Measurements from ENCODE around the gene INA.

INA gene

DNA sequence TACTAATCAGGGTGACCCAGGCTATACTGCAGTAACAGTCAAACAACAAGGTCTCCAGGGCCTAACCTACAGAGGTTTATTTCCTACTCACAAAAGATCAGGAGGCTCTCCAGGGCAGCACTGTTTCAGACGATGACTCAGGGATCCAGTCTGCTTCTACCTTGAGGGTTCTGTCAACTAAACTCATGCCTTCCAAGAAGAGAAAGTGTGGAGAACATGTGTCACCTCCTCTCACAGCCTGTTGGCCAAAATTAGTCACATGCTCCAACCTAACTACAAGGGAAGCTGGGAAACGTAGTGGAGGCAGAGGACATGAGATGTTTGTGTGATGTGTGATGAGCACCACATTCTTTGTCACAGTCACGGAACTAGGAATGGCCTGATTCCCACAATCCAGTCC lies 14.7 kb upstream of the INA start:
- Histone ChIP-seq H3K27me3 (ENCODE audit: insufficient read depth, low read depth, severe bottlenecking) (no peaks in the 10 kb centered on the region), H3K27ac (no peak overlapping the region), H3K9me3 (ENCODE audit: severe bottlenecking) (peaks cover 12% of the 10 kb centered on the region), H3K4me3 (ENCODE audit: low read depth, low read length) (no peak overlapping the region), H3K36me3 (no peaks in the 10 kb centered on the region)
- no peak for TF ChIP-seq CTCF (IDR thresholded peaks at IDR 0.05; ENCODE audit: low read depth, low read length)
- no peak for DNase-seq

GRCh38 chr10:103265717-103266329 lies 11.1 kb upstream of the INA start:
- Histone ChIP-seq H3K27me3 (ENCODE audit: insufficient read depth, low read depth, severe bottlenecking) (no peaks in the 10 kb centered on the region), H3K36me3 (no peaks in the 10 kb centered on the region), H3K4me3 (ENCODE audit: low read depth, low read length) (no peak overlapping the region), H3K9me3 (ENCODE audit: severe bottlenecking) (peaks cover 1% of the 10 kb centered on the region), H3K27ac (peak overlapping the region; percentile 14; the same call in 1 of the 2 replicates)
- TF ChIP-seq CTCF (IDR thresholded peaks at IDR 0.05; ENCODE audit: low read depth, low read length): no peak
- no peak for DNase-seq

- Histone ChIP-seq H3K36me3 (no peaks in the 10 kb centered on the region), H3K4me3 (ENCODE audit: low read depth, low read length) (no peak overlapping the region), H3K27ac (no peak overlapping the region), H3K27me3 (ENCODE audit: insufficient read depth, low read depth, severe bottlenecking) (no peaks in the 10 kb centered on the region), H3K9me3 (ENCODE audit: severe bottlenecking) (no peaks in the 10 kb centered on the region)
- TF ChIP-seq CTCF (IDR thresholded peaks at IDR 0.05; ENCODE audit: low read depth, low read length): no peak
- no peak for DNase-seq
Measured at GRCh38 chr10:103273041-103273441, 3.9 kb upstream of the INA start.

GRCh38 chr10:103276251-103276895 lies 565 bp upstream of the INA start:
- no peaks in the 10 kb centered on the region for H3K27me3 ChIP-seq (ENCODE audit: insufficient read depth, low read depth, severe bottlenecking)
- H3K36me3 ChIP-seq: peaks cover 25% of the 10 kb centered on the region
- peak; percentile 15 for DNase-seq
- H3K27ac ChIP-seq: peak overlapping the region; percentile 83
- H3K4me3 ChIP-seq (ENCODE audit: low read depth, low read length): peak overlapping the region; percentile 64
- H3K9me3 ChIP-seq (ENCODE audit: severe bottlenecking): no peaks in the 10 kb centered on the region
- TF ChIP-seq CTCF (IDR thresholded peaks at IDR 0.05; ENCODE audit: low read depth, low read length): no peak

DNA sequence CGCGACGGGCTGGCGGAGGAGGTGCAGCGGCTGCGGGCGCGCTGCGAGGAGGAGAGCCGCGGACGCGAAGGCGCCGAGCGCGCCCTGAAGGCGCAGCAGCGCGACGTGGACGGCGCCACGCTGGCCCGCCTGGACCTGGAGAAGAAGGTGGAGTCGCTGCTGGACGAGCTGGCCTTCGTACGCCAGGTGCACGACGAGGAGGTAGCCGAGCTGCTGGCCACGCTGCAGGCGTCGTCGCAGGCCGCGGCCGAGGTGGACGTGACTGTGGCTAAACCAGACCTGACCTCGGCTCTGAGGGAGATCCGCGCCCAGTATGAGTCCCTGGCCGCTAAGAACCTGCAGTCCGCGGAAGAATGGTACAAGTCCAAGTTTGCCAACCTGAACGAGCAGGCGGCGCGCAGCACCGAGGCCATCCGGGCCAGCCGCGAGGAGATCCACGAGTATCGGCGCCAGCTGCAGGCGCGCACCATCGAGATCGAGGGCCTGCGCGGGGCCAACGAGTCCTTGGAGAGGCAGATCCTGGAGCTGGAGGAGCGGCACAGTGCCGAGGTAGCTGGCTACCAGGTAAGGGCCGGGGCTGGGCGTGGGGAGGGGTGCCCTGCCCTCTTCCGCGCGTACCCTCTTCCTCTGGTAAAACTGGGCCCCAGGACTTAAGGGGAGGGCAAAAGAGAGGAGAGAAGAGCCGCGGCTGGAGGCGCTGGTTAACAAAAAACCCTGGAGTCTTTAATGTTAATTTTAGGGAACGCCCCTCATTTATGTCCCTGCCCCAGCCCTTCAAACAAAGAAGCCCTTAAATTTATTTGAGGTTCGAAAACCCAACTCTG lies 987 bp downstream of the INA start:
- no peaks in the 10 kb centered on the region for H3K9me3 ChIP-seq (ENCODE audit: severe bottlenecking)
- peak overlapping the region; percentile 64 for H3K4me3 ChIP-seq (ENCODE audit: low read depth, low read length)
- DNase-seq: peak; percentile 25
- H3K27me3 ChIP-seq (ENCODE audit: insufficient read depth, low read depth, severe bottlenecking): no peaks in the 10 kb centered on the region
- peaks cover 37% of the 10 kb centered on the region for H3K36me3 ChIP-seq
- TF ChIP-seq CTCF (IDR thresholded peaks at IDR 0.05; ENCODE audit: low read depth, low read length): no peak
- H3K27ac ChIP-seq: peak overlapping the region; percentile 83
